NCI-H345 treated with DMSO at 0.1 percent for 48 hours (cell line): Measurements from ENCODE around the gene NEAT1.
A peak's percentile ranks its signal among the peaks of the same experiment; 100 is the strongest.
"Not testable (repeated sequence)": the region's sequence is repeated elsewhere in the genome, so short reads cannot be mapped to it uniquely, and the experiment has no call there.

Source experiments
- DNase-seq: peaks from one replicate; lab custom pipeline; 2025; ENCODE audit not compliant: unreplicated experiment; lab: John Stamatoyannopoulos, UW

Gene NEAT1

DNA sequence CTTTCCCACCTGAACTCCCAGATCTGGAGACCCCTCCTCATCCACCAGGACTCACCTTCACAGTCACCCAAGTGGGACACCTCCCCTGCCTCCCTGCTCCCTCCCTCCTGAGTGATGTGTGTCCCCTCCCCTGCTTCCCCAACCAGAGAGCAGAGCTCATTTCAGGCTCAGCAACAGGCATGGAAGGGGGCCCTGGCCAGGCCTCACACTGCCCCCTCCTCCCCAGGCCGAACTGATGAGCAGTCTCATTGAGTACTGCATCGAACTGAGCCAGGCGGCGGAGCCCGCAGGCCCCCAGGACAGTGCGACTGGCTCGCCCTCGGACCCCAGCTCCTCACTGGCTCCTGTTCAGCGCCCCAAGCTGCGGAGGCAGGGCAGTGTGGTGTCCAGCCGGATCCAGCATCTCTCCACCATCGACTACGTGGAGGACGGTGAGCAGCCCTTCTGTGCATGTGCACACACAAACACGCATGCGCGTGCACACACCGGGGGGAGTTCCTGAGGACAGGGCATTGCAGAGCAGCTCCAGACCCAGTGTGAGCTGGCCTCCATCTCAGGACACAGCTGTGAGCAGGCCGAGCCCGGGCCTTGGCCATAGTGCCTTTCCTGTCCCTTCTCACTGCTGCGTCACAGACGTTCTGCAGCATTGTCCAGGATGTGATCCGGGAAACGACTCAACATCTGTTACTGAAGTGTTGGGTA is 17.8 kb upstream of the NEAT1 start:
- no peak for DNase-seq

DNA sequence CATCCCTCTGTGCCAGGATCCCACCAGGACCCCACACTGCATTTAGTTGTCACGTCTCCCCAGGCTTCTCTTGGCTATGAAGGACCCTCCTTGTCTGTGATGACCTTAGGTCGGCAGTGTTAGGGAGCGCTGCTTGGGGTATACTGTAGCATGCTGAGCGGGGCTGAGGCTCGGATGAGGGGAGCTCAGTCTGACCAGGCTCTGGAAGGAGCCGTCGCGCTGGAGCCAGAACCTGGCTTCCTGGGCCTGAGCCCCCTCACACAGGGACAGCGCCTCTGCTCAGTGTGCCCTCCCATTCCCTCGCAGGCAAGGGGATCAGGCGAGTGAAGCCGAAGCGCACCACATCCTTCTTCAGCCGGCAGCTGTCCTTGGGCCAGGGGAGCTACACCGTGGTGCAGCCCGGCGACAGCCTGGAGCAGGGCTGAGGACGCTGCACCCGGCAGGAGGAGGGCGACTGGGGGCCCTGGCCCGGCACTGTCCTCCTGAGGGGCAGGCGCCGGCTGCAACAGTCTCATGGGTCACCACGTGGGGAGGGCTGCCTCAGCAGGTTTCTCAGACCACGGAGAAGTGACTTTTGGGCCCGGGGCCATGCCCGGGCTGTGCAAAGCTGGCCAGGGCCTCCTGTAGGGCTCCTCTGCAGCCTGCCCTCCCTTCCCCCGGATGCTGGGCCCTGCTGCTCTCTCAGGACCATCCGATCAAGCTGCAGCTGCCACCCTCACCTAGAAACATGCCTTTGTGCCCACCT is 11.5 kb upstream of the NEAT1 start:
- DNase-seq, result no peak

DNA sequence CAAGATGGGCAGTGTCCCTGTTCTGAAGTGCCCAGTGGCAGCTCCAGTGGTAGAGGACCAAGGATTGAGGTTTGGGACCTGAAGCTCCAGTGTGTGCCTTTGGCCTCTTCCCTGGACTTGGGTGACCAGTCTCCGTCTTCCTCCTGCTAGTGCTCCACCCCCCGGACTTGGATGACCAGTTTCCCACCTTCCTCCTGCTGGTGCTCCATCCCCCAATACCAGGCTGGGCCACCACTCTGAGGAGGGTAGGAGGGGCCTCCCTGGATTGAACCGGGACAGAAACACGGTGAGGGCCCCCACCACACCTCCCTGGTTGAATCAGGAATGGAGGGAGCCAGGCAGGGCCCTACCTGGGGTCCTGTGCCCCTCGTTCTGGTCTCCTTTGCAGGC is 10.9 kb upstream of the NEAT1 start:
- DNase-seq, result no peak

DNA sequence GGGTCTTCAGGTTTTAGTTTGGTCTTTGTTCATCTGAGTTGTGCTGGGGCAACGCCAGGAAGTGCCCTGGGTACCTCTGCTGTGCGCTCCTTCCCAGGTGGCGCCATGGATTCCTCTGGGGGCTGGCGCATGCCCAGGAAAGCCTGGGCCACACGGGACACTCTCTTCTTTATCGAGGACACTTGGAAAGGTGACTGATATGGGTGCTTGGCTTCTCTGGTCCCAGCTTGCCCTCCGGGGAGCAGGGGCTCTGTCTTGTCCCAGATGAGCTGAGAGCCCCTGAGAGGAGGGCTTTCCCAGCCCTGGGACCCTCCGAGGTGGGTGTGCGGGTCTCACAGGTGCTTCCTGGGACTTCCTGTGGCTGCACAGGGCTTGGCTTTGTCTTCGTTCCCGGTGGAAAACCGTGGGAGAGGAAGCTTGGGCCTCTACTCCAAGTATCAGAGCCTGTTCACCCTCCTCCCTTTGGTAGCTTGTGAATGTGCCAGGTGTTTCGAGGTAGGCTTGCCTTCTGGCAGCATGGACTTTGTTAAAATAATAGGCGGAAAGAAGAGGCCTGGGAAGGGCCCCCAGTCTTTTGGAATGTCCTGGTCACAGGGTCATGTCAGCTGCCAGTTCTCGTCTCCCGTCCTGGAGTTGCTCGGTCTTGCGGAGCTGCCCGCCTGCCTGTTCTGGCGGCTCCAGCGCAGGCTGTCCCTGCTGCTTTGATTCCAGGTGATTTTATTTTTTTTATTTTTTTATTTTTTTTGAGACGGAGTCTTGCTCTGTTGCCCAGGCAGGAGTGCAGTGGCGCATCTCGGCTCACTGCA is 10.1 kb upstream of the NEAT1 start:
- no peak for DNase-seq

GRCh38 chr11:65413077-65413664 is 9.4 kb upstream of the NEAT1 start:
- DNase-seq, result not testable (repeated sequence)

GRCh38 chr11:65414776-65415498 is 7.7 kb upstream of the NEAT1 start:
- no peak for DNase-seq

DNA sequence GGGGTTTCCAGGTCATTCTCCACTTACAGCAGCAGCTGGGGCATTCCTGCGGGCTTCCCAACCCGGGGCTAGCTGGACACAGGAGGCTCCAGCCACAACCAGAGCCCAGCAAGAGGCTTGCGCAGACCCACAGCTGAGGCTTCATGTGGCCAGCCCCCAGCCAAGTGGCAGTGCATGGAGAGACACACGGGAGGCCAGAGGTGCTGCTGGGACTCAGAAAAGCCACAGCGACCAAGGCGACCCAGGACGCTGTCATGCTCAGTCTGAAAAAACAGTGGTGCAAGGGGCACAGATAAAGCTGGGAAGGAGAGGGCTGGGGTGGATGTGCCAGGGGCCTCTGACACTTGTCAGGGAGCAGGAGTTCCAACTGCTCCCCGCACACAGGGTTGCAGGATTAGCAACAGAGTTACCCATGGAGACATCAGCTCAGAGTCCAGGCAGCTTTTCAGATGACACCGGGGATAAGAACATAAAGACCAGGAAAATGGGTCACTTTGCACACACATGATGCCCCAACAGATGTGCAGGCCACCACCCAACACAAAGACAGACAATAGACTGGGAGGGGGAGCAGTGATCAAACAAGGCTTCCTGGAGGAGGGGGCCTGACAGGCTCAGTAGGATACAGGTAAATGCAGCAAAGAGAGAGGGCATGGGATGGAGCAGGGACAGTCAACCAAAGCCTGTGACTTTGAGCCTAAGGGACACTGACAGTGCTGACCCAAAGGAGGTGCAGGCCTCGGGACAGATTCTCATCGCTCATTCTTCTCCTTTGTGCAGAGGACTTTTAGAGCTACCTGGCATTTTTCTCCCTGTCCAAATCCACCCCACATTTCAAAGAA is 6.9 kb upstream of the NEAT1 start:
- no peak for DNase-seq

DNA sequence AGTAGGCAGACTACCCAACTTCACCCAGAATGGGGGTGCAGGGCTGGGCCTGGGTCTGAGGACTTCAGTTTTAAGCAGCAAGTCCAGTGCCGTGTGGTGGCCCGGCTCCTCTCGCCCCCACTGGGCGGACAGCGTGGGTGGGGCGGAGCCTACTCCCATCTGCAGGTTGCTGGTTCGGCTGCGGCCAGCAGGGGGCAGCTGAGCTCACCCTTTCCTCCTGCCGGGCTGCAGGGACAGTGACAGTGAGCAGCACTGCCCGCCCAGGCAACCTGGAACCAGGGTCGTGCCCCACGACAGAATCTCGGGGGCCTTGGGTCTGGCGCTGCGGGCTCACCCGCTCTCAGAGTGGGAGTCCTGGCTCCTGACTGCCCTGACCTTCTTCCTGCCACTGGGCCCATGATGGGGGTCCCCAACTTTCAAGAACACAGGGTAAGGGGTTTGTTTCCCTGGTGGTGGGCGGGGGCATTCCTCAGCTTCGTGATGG is 6.2 kb upstream of the NEAT1 start:
- DNase-seq, result peak; percentile 52

DNA sequence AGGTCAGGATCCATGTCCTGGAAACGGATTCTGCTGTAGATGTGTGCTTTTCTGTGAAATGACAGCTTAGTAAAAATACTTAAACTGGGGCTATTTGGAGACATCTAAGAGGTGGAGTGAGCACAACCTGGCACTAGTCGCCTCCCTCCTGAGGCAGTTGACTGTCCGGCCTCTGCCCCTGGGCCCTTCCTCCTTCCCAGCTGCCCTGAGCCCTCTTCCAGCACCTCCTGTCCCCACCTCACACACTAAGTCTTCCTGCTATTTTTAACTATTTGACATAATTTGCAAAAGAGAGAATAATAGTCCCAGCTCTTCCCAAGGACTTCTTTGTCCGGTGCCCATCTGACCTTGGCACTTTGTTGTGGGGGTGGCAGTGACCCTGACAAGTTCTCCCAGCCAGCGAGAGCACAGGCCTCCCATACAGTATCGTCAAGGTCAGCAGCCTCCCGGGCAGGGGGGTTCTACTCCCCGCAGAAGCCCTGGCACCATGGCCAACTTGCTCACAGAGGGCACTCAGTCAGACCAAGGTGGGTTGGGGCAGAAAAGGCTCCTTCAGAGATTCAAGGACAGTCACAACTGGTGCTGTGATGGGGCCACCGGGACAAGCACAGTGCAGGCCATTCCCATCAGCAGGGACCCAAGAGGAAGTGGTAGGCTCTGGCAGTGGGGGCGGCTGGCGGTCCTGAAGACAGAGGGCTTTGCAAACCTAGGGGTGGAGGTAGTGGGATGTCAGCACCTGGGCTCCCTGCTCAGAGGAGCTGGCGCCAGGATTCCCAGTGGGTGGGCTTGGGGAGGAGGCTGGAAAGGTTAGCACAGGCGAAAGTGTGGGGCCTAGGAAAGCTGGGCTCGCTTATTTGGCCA is 5.5 kb upstream of the NEAT1 start:
- no peak for DNase-seq

DNA sequence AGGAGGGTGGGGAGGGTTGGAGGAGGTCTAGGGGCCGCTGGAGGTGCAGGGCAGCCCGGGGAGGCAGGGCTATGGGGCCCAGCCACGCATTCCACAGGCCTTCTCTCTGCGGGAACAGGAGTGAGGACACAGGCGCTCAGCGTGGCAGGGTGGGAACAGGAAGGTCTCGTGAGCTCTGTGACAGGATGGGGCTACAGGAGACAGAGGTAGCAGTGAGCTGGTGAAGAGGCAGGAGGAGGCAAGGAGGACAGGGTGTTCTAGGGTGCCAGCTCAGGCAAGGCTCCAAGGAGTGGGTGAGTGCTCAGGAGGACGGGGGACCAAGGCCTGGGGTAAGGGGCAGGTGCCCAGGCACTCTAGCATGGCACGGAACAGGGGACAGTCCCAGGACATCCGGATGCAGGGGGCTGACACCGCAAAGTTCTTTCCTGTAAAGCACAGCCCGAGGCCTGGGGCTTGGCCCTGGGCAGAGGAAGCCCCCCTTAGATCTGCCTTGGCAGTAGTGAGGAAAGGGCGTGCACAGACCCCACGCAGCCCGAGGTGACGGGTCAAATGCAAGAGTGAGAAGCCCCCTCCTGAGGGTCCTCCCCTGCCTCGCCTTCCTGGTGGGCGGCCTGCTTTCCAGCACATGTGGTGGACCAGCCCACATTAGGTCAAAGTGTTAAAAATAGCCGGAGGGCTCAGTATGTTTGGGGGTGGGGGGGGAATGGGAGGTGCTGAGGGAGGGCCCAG is 4.7 kb upstream of the NEAT1 start:
- no peak for DNase-seq

DNA sequence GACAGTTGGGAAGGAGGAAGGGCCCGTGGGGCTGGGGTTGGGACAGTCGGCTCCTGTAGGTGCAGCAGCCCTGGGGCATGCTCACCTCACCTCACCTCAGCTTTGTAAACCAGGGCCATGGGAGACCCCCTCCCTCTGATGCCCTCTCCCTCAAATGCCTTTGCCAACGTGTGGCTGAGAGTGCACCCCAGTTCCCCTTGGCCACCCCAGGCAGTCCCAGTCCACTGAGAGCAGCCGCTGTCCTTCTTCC is 4.2 kb upstream of the NEAT1 start:
- DNase-seq, result no peak

DNA sequence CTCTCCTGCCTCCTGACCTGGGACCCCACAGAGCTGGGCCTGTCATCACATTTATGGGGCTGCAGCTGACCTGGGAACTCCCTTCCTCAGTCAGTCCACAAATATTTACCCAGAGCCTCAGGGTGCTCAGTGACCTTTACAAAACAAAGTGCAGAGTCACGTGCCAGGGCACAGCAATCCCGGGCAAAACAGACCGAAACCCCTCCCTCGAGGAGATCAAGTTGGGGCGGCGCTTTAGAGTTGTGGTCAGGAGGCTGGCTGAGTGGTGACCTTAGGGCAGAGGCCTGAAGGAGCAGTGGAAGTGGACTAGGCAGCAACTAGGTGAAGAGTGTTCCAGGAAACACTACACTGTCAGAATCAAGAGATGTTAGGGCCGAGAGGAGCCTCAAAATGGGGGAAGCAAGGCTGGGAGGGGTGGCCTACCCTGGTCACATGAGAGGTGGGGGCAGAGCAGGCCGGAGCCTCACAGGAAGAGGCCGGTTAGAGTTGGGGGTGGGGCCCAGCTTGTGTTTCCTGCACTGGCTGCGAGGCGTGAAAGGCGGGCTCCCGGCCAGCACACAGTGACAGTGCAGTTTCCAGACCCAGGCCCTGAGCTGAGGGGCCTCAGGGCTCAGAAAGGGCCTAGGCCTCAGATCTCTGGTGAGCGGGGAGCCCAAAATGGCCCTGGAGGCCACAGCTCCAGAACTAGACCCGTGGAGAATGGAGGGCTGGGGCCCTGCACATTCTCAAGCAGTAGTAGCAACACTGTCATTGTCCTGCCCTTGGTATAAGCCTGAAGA is 3.7 kb upstream of the NEAT1 start:
- DNase-seq, result peak; percentile 76

- no peak for DNase-seq
These were observed 3.2 kb upstream of the NEAT1 start for GRCh38 chr11:65419460-65419771.

GRCh38 chr11:65419772-65420481 is 2.7 kb upstream of the NEAT1 start:
- DNase-seq, result peak; percentile 4

GRCh38 chr11:65420506-65420905 is 2.1 kb upstream of the NEAT1 start:
- no peak for DNase-seq

- peak; percentile 64 for DNase-seq
These were observed 1.4 kb upstream of the NEAT1 start for GRCh38 chr11:65420979-65421793.
